Cerebellar nuclear complex (tissue), 1 donor: ENCODE results near the gene PNP.

Experiments used
- DNase-seq, 2 experiments: peaks; one replicate each; lab custom pipeline; 2025; lab: John Stamatoyannopoulos, UW

Gene PNP

DNA sequence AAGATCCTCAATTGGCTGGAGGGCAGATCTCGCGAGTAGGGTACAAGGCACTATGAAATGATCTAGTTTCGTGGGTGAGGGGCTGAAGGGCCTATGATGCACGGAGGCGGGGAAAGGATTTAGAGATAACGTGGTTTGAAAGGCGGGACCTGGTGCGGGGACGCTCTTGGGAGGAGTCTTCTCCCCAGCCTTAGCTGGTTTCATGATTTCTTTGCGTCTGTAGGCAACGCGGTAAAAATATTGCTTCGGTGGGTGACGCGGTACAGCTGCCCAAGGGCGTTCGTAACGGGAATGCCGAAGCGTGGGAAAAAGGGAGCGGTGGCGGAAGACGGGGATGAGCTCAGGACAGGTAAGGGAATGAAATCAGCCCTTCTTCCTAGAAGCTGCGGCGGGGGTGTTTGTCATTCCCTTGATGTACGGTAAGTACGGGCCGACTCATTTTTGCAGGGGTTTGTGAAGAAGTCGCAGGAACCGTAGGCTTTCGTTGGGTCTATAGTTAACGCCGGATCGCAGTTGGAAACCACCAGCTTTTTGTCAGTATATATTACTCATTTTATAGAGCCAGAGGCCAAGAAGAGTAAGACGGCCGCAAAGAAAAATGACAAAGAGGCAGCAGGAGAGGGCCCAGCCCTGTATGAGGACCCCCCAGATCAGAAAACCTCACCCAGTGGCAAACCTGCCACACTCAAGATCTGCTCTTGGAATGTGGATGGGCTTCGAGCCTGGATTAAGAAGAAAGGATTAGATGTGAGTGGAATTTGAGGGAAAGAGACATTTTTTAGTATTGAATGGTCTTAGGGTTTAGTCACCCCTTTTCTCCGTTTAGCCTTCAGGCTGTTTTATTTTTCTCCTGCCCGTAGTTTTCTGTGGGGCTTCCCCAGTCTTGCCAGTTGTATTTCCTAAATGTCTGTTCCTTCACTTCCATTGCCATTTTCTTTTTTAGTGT, 13.6 kb upstream of the PNP start:
- DNase-seq, result no peak

DNA sequence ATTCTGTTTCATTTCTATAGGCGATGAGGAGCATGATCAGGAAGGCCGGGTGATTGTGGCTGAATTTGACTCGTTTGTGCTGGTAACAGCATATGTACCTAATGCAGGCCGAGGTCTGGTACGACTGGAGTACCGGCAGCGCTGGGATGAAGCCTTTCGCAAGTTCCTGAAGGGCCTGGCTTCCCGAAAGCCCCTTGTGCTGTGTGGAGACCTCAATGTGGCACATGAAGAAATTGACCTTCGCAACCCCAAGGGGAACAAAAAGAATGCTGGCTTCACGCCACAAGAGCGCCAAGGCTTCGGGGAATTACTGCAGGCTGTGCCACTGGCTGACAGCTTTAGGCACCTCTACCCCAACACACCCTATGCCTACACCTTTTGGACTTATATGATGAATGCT, 12.2 kb upstream of the PNP start:
- DNase-seq, result no peak

DNA sequence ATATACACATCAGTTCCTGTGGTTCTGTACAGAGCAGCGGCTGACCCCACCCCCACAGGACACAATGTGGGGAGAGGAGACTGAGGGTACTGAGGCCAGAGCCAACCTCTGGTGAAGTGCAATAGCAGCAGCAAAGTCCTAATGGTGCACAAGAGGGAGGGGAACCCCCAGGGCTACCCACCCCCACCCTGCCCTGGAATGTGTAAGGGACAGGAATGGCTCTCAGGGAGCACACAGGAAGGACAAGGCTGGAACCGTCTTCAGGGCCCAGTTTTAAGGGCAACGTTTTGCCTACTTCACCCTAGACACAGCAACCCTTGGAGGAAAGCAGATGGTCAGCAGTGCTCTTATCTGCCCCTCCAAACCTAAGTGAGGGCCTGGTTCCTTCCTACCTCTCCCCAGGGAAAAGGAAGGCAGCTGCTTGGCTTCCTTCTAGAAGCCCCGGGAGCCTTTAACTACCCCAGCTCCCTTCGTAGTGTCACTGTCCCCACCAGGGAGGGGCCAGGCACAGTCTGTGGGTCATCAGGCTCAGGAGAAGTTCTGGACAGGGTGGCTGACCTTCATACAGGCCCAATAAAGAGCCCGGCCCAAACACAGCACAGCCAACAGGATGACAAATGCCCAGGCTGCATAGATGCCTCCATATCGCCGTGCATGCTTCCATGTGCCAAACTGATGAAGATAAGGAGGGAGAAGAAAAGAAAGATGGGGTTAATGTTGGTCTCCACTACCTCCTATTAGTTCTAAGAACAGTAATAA, 11.0 kb upstream of the PNP start:
- no peak for DNase-seq

DNA sequence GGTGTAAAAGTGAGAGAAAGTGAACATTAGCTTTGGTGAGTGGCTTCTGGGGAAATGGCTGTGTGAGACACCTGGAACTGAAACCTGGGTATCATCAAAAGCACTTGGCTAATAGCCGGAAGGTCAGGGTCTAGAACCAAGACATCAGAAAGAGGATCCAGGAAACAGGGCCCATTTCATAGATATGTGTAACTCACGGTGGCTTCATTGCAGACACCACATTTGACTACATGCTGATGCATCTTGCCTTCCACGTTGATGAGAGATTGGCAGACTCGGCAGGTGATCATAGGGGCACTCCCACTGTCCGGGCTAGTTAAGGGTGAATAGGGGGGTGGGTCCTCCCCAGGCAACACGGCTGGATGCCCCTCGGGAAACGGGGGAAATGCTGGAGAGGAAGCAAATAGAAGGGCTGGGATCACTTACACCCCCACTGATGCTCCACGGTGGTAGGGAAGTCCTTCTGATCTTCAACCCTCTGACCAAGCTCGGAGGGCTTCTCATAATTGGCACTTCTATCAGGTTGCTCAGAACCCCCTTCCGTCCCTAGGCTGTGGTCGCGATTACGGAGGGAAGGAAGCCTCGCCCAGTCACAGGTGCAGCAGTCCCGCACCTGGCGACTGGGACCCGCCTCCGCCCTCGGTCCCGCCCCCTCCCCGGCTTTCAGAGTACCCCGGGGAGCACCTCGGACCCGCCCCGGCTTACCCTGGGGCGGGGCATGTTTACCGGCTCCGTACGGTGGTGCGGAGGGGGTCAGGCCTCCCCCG, 8.6 kb upstream of the PNP start:
- no peak for DNase-seq

DNA sequence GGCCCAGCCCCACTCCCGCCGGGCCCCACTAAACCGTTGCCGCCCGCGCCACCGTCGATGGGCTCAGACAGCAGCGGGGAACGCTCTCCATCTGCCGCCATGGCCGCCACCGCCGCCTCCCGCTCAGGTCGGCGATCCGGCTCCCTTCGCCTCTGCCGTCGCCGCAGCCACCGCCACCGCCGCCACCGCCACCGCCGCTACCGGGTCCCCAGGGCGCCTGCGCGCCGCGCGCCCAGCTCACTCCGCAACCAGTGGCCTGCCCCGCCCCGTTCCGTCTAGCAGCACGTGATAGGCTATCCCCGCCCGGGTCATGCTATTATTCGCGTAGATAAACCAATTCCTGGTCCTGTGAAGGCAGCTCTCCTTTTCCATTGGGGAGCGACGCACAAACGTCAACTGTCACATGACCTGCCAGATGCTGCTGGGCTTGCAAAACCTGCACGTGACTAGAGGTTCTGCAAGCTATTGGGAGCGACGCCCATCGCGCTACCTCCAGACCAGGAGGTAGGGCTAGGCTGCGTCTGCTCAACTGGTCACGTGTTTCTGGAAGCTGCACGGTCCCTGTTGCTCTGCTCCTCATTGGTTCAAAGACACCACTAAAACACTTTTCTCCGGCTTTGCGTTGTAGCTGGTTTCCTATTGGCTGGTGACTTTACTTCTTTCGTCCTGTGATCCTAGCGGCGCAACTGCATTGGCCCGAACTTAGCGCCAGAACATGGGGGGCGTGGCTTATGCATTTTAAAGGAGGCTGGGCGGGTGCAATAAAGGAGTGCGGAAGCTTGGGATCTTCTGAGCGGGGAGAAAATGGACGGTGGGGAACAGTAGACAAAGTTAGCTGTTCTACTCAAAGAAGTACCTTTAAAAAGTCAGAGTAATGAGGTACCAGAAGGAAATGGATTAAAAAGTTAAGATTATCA, 7.7 kb upstream of the PNP start, which contains the start of gene PIP4P1:
TSS of gene PIP4P1 (minus strand) at position 210 of the 917 bp plus-strand sequence. CDS start at position 101, 109 bp downstream.
- DNase-seq, result peak; percentile 97 to 98

DNA sequence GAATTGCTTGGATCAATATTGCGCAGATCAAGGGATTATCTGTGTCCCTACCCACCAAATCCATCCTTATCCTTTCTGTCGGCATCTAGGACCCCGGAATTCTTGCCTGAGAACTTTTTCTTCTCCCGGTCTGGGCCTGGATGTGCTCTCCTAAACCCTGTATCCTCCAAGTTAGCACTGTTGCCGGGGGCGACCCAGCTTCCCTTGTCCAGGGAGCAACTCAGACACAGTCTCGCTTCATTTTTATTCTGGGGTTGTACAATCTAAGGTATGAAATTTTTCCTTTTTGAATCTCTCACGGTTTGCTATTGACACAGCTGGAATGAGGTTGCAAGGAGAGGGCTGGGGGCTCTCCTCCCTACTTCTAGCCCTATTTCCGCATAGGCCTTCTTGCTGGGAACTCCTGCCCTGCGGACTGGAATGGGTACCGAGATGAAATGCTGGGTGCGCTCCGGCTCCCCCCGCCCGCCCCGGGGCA, 403 bp upstream of the PNP start:
- DNase-seq, result no peak

DNA sequence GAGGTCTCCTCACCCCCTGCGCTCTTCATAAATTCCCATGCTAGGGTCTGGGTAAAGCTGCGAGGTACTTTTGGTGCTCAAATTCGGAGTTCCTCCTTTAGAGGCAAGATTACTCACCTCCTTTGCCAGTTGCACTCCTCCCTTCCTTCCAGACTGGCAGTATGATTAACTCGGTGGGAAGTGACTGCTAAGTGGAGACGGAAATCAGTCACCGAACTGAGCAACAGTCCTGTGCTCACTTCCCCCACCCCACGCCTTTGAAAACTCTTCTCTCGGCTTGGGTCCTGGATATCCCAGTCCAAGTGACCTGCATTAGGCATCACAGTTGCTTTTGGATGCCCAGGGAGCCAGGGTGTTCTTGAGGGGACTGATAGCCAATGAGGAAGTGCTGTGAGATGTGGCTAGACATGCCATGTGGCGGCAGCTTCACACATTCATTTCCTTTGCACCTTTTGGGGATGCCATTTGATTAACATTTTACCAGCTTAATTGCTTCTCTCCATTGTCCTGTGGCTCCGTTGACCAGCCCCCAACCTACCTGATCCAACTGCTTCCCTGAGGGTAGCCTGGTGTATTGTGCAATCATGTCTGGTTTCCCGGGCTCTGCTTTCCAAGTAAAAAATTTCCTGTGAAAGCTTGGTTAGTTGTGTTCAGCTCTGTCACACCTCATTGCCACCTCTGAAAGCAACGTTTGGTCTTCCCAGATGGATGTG, 840 bp downstream of the PNP start:
- peak in 1 of 2 experiments; percentile 32 for DNase-seq

DNA sequence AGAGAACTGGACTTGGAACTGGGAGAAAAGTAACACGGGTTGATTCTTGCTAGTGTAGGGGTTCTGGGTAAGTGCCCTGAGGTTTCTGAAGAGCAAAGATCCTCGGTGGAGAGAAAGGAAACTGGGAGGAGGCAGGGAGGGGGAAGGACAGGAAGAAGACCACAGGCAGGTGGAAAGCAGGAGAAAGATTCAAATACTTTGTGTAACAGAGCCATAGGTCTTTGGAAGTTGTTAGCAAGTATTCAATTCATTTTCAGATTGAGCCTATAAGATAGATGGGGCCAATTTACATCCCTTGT, 1.3 kb downstream of the PNP start:
- no peak for DNase-seq

DNA sequence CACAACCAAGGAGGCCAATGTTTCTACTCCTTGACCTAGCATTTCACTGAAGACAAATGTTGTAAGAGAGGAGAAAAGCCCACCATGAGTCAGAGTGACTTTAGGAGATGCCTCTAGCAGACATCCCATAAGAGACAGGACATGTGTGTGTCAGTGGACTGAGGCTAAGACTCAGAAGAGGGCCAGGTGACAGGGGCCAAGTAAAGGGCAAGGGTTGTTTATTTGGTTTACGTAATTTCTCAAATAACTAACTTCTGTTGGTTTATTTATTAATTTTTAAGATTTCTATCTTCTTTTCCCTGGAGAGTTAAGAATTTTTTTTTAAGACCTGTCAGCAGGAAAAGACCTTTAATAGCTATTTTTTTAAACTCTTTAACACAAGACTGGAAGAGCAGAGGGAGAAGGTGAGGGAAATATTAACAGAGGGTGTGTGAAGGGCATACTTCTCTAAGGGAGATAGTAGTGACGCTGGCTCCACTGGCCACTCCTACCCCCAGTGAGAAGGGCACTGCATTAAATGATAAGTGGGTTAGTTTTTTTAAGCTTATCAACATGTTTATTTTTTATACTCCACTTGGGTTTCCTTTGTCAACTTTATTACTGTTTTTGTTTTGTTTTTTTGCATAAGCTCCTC, 3.4 kb downstream of the PNP start:
- DNase-seq, result no peak

DNA sequence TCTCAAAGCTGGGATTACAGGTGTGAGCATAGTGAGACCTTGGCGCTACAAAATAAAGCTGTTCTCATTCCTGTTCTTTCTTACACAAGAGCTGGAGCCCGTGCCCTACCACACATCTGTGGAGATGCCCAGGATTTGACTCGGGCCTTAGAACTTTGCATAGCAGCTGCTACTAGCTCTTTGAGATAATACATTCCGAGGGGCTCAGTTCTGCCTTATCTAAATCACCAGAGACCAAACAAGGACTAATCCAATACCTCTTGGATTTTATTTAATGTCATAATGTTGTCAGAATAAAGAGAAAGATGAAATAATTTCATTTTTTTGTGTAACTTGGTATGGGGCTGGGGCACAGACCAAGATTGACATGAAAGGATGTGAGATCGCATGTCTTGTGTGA, 7.6 kb downstream of the PNP start:
- DNase-seq, result no peak

DNA sequence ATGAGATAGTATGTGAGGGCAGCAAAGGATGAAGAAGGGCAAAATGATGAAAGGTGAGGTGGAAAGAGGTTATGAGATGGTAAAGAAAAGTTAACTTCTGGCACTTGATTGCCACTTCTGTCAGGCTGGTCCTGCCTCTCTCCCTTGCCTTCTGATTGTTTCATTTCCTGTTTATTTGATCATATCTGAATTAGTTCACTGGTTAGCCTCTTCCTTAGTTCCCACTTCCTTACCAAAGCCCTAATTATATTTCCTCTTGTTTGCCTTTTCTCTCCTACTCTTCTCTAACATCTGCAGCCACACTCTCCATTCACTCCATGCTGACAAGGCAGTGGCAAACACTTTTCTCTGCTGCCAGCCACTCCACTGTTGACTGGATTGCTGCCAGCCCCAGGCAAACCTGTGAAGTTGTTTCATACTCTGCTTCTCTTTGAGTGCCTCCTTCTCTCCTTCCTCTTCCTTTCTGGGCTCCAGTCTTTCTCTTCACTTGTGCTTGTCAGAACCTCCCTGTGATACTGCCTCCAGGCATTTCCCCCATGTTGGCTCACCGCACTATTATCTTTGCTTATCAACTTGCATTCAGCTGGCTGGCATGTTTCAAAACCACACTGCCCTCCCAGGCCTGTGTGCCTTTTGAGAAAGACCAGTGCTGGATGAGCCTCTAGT, 8.1 kb downstream of the PNP start:
- DNase-seq, result no peak

DNA sequence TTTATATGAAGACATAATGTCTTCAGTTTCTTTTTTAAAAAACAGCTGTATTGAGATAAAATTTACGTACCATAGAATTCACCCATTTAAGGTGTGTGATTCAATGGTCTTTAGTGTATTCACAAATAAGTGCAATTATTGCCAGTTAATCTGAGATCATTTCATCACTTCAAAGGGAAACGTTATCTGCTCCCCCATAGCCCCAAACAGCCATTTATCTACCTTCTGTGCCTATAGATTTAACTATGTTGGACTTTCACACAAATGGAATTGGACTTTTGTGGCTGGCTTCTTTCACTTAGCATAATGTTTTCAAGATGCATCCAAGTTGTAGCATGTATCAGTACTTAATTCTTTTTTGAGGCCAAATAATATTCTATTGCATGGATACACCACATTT, 9.7 kb downstream of the PNP start:
- no peak for DNase-seq

DNA sequence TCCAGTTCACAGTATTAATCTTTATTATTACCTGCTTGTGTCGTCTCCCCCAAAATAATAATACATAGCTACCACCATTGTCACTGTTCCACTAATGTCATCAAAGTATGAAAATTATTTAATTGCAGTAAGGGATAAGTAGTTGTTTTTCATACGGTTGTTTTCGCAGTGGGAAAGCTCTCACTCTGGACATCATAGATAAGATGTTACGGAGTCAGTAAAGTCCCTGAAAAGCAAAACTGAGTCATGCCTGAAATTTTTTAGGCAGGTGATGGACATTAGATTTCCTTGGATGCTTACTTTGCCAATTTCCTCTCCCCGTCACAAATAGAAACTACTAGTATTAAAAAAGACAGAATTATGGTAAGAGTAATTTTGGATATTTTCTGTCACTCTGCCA, 13.2 kb downstream of the PNP start:
- DNase-seq, result no peak

DNA sequence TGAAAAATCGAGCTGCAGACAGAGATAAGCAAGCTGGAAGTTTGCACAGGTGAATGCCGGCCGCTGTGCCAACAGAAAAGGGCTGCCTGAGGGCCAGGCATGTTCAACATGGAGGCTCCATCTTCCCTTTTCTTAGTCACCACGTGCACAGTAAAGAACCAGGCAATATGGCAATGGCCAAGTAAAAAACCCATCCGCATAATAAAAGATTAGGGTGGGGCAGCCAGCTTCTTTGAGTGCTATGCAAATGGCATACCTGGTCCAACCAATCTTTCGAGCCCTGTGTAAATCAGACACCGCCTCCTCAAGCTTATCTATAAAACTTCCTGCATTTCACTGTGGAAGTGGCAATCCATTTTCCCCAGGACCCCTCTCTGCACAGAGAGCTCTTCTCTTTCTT, 16.7 kb downstream of the PNP start:
- DNase-seq, result no peak

DNA sequence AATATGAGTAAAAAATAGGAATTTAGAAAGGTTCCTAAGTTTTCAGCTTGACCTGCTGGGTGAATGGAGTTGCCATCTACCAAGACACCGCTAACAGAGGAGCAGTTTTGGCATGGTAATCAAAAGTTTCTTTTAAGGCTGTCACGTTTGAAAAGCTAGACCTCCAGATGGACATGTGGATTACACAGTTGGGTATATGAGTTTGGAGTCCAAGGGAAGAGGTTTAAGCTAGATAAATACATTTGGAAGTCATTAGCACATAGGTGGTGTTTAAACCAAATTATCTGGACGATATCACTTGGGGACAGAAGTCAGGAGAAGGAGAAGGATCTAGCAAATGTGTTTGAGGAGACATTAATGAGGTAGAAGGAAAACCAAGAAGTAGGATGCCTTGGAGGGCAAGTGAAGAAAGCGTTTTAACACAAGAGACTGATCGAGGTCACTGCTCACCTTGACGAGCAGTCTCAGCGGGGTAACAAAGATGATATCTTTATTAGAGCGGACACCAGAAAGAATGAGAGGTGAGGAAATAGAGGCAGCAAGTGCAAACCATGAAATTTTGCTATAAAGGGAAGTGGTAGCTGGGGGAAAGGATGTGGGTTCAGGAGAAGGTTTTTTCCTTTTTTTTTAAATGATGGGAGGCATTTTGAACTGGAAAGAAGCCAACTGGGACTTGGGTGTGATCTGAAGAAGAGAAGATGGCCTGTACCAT, 17.6 kb downstream of the PNP start:
- DNase-seq, result no peak

DNA sequence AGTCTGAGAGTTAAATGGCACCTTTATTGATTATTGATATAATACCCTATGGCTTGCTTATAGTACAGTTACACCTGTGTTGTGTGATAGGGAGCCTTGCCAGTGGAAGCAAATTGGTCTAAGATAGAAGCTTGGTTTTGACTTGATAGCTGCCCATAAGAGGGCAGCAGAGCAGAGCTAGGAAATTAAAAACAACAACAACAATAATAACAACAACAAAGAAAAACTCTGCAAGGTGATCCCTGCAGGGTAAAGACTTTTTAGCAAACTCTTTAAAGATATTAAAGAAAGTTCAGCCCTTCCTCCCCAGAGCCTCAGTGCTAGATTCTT, 18.2 kb downstream of the PNP start:
- DNase-seq, result no peak

DNA sequence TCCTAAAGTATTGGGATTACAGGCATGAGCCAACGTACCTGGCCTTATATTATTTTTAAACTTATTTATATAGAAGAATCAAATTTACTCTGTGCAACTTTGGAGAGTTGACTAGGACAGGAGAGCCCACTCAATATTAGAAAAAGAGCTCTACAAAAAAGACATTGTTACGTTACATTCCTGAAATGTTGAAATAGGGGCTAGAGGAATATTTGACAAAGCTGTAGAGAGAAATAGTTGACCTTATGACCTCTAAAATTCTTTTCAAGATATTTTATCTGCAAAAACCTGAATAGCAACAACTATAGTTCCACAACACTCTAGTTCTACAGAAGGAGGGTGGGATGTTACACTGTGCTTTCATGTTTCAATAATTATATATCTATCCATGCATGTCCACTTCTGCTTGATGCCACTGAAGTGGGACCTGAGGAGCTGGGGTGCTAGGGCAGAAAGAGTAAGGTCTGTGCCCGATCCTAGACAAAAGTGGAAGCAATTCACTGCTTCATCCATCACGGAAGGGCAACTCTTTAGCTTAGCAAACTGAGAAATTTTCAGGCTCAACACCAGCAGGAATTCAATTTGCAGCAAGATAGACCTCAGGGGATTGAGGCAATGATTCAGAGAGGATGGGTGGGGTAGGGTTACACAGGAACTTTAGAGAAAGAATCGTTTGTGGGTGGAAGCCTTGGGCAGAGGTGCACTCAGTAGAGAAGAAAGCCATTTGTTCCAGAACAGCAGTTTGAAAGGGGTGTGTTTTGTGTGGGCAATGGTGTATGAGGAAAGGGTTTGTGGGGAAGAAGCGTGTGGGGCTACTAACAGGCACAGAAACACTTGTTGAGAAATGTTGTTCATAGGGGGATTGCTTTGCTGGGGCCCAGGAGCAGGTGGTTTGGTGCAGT, 20.1 kb downstream of the PNP start:
- DNase-seq, result no peak

DNA sequence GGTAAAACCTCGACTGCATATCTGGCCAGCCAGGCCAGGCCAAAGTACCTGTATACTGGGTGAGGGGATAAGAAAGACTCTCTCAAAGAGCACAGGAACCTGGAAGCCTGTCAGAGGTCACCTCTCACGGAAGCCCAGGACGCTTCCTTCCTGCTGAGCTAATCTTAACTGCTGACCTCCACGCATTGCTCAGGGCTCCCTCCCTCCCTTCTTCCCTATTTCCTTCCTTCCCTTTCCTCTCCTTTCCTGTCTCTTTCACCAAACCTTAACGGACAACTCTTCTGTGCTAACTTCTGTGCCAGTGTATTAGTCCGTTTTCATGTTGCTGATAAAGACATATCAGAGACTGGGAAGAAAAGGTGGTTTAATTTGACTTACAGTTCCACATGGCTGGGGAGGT, 21.4 kb downstream of the PNP start:
- DNase-seq, result no peak
